Measurements from ENCODE around the gene TIGD6.

DNA sequence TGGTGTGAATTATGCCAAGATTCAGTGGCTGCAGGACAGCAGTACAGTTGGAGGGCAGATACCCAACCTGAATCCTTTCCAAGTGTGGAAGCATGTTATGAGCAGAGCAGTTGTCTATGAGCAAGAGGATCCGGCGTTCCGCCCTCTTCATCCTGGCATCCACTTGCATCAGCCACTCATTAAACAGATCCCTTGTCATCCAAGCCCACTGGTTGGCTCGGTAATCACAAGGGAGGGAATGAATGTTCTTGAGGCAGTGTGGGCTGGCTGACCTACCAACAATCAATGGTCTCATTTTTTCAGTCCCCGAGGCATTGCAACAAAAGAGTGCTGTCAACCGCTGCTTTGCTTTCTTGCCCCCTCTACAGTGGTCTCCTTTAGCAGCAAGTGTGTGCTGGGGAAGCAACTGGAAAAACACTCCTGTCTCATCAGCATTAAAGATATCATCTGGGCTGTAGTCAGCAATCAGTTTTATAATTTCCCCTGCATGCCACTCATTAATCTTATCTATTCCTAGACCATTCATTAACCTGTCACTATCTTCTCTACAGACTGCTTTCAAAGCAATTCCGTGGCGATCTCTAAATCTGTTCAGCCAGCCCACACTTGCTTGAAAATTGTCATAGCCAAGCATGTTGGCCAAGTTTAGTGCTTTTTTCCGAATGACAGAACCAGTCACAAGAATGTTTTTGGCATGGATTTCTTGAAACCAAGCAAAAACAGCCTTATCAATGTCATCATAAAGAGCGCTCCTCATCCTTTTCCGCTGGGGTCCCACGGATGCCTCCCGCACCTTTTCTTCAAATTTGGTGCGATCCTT lies 4.9 kb downstream of the TIGD6 start:
- TF ChIP-seq, protein P1, sequence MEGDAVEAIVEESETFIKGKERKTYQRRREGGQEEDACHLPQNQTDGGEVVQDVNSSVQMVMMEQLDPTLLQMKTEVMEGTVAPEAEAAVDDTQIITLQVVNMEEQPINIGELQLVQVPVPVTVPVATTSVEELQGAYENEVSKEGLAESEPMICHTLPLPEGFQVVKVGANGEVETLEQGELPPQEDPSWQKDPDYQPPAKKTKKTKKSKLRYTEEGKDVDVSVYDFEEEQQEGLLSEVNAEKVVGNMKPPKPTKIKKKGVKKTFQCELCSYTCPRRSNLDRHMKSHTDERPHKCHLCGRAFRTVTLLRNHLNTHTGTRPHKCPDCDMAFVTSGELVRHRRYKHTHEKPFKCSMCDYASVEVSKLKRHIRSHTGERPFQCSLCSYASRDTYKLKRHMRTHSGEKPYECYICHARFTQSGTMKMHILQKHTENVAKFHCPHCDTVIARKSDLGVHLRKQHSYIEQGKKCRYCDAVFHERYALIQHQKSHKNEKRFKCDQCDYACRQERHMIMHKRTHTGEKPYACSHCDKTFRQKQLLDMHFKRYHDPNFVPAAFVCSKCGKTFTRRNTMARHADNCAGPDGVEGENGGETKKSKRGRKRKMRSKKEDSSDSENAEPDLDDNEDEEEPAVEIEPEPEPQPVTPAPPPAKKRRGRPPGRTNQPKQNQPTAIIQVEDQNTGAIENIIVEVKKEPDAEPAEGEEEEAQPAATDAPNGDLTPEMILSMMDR (IDR thresholded peaks at IDR 0.05), result no peak
- TF ChIP-seq POLR2AphosphoS5 (IDR thresholded peaks at IDR 0.05), result no peak

All from gastroesophageal sphincter (tissue), 3 donors.